Vagina (tissue), 2 donors: ENCODE results near the gene SPTBN1. TPM values are rescaled to one million over a fixed set of nuclear protein-coding genes. Genes with fewer than 3 reads are reported as not detected.

Source experiments
- DNase-seq, 2 donors: peaks; one replicate each; pipeline ENCODE4 v3.0.0-alpha.2; 2017; ENCODE audit errors: extremely low spot score in 2 of 2
- H3K27ac ChIP-seq: fragments of 200-600 bp; sonication (generic); one replicate; pipeline ENCODE4 v1.5.1; 2019
- H3K27me3 ChIP-seq: fragments of 200-600 bp; sonication (generic); one replicate; pipeline ENCODE4 v1.5.1; 2019
- H3K36me3 ChIP-seq, 2 donors: fragments of 200-600 bp; sonication (generic); one replicate each; pipeline ENCODE4 v1.5.1; 2017 to 2019
- H3K4me1 ChIP-seq: fragments of 200-600 bp; sonication (generic); one replicate; pipeline ENCODE4 v1.5.1; 2019
- H3K4me3 ChIP-seq, 2 donors: fragments of 200-600 bp; sonication (generic); 1 replicate in 1 of 2; 2 replicates in 1 of 2; pipeline ENCODE4 v1.5.1; 2016 to 2019
- H3K9me3 ChIP-seq: fragments of 200-600 bp; sonication (generic); one replicate; pipeline ENCODE4 v1.5.1; 2019
- CTCF ChIP-seq, 3 experiments: fragments of 450-650 bp in 2 of 3; fragments of 200-600 bp in 1 of 3; sonication (generic) in 1 of 3; IDR thresholded peaks; one replicate each; pipeline ENCODE4 v1.5.1; 2017 to 2019; ENCODE audit warnings: antibody characterized with exemption in 3 of 3, mild to moderate bottlenecking in 2 of 3, moderate library complexity in 2 of 3
- POLR2A ChIP-seq, 2 donors: fragments of 450-650 bp; IDR thresholded peaks; one replicate each; pipeline ENCODE4 v1.6.1; 2017; ENCODE audit warnings: antibody characterized with exemption in 2 of 2, mild to moderate bottlenecking in 2 of 2, moderate library complexity in 2 of 2
- POLR2AphosphoS5 ChIP-seq, 2 donors: sonication (generic); formaldehyde crosslinking; IDR thresholded peaks; one replicate each; pipeline ENCODE4 v1.9.0; 2017; ENCODE audit warnings: antibody characterized with exemption in 2 of 2, mild to moderate bottlenecking in 2 of 2, low read depth in 1 of 2; ENCODE audit not compliant: insufficient read depth in 1 of 2
- intact Hi-C: fragments of 100-400 bp; cut with DNase I; formaldehyde crosslinking; loops from one replicate; pipeline ENCODE4 v1.15.1; 2023
- total RNA-seq: library from RNA; depleted of rRNA; stranded (reverse); fragments of >200 nt; gene quantifications from one replicate; pipeline ENCODE4 v1.2.3, GENCODE V29; 2016

The SPTBN1 gene
- total RNA-seq, 1 donor from 2014 or later, result 278 TPM

DNA sequence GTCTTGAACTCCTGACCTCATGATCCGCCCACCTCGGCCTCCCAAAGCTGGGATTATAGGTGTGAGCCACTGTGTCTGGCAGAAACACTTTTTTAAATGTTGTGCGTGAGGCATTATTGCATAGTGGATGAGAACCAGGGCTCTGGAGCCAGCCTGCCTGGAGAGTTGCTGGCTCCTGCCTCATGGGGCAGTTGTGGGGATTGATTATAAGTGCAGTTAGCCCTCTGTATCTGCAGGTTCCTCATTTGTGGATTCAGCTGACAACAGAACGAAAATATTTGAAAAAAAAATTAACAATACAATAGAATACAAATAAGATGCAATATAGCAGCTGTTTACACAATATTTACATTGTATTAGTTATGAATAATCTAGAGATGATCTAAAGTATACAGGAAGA is 137.9 kb downstream of the SPTBN1 start:
- Histone ChIP-seq H3K27ac (no peak overlapping the region), H3K36me3 (no peaks in the 10 kb centered on the region), H3K4me3 (no peak overlapping the region), H3K27me3 (no peaks in the 10 kb centered on the region), H3K4me1 (peaks cover 81% of the 10 kb centered on the region), H3K9me3 (no peaks in the 10 kb centered on the region)
- TF ChIP-seq POLR2A (IDR thresholded peaks at IDR 0.05) (no peak), CTCF (IDR thresholded peaks at IDR 0.05) (no peak), POLR2AphosphoS5 (IDR thresholded peaks at IDR 0.05; ENCODE audit: insufficient read depth in 1 of 2, low read depth in 1 of 2) (no peak)
- intact Hi-C loops, result no loop called here
- DNase-seq, result no peak

- no peak overlapping the region for H3K27ac ChIP-seq
- TF ChIP-seq CTCF (IDR thresholded peaks at IDR 0.05) (no peak), POLR2A (IDR thresholded peaks at IDR 0.05) (no peak), POLR2AphosphoS5 (IDR thresholded peaks at IDR 0.05; ENCODE audit: insufficient read depth in 1 of 2, low read depth in 1 of 2) (no peak)
- H3K4me3 ChIP-seq, result no peak overlapping the region
- intact Hi-C loops, result no loop called here
- peaks cover 82% of the 10 kb centered on the region for H3K4me1 ChIP-seq
- no peaks in the 10 kb centered on the region for H3K9me3 ChIP-seq
- H3K36me3 ChIP-seq, result peaks cover 0 to 3% of the 10 kb centered on the region in 2 donors
- H3K27me3 ChIP-seq, result no peaks in the 10 kb centered on the region
- DNase-seq, result no peak
Observed at GRCh38 chr2:54595161-54595803, 139.2 kb downstream of the SPTBN1 start.

DNA sequence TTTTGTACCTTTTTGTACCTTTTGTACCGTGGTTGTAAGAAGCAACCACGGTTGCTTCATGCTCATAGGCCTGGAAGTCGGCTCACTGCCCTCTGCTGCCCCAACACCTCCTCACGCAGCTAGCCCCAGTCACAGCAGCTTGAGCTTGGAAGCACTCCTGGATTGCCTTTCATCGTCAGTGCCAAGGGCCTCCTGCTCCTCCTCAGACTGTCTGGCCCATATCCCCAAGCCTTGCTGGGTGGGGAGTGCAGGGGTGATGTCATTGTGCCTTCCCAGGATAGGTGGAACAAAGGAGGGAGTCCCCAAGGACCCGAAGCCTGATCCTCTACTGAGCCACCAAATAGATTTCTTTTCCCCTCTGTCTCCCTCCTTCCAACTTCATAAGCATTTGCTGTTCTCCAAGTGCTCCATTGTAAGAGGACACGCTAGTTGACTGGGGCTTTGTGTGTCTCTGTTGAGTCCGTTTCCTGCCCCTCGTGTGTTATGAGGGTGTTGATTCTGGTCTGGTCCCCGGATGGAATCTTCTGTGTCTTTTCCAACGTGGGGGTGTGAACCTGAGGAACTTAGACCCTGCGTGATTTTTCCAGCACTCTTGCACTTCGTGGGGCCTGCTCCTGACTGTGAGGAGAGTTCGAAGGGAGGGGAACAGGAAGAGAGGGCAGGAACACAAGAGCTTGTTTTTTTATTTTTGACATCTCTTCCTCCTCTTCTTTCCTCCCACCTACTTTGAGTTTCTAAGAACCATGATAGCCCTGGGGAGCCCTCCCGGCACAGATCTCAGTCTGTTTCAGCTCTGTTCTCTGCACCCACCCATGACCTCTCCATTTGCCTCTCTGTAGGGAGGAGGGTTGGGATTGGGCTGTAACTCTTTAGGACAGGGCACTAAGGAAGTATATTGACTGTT is 140.1 kb downstream of the SPTBN1 start:
- TF ChIP-seq POLR2AphosphoS5 (IDR thresholded peaks at IDR 0.05; ENCODE audit: insufficient read depth in 1 of 2, low read depth in 1 of 2), result peak in 1 of 2 donors; percentile 32
- TF ChIP-seq POLR2A (IDR thresholded peaks at IDR 0.05), result no peak
- no peak for TF ChIP-seq CTCF (IDR thresholded peaks at IDR 0.05)
- peak overlapping the region; percentile 48 for H3K27ac ChIP-seq
- intact Hi-C loops, result no loop called here
- no peak for DNase-seq
- peaks cover 0 to 3% of the 10 kb centered on the region in 2 donors for H3K36me3 ChIP-seq
- H3K27me3 ChIP-seq, result no peaks in the 10 kb centered on the region
- no peaks in the 10 kb centered on the region for H3K9me3 ChIP-seq
- peaks cover 82% of the 10 kb centered on the region for H3K4me1 ChIP-seq
- H3K4me3 ChIP-seq, result no peak overlapping the region

GRCh38 chr2:54597153-54597848 is 141.2 kb downstream of the SPTBN1 start:
- no peak for TF ChIP-seq POLR2A (IDR thresholded peaks at IDR 0.05)
- TF ChIP-seq POLR2AphosphoS5 (IDR thresholded peaks at IDR 0.05; ENCODE audit: insufficient read depth in 1 of 2, low read depth in 1 of 2), result peak in 1 of 2 donors; percentile 39
- Histone ChIP-seq H3K9me3 (no peaks in the 10 kb centered on the region), H3K27me3 (no peaks in the 10 kb centered on the region), H3K27ac (peak overlapping the region; percentile 12), H3K36me3 (peaks cover 0 to 3% of the 10 kb centered on the region in 2 donors), H3K4me3 (no peak overlapping the region), H3K4me1 (peaks cover 84% of the 10 kb centered on the region)
- DNase-seq, result no peak
- intact Hi-C loops, result no loop called here
